ENCODE measurements around the gene HECTD4.

DNA sequence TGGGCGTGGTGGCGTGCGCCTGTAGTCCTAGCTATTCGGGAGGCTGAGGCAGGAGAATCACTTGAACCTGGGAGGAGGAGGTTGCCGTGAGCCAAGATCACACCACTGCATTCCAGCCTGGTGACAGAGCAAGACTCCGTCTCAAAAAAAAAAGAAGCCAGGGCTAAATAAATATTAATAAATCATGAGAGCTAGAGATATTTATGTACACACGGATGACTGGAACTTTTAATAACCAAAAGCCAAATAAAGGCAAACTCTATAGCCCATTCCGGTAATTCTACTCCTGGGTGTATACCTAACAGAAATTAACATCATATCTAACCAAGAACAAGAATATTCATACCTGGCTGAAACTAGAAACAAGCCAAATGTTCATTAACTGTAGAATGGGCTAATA lies 264.5 kb downstream of the HECTD4 start:
- TF ChIP-seq, protein P1, sequence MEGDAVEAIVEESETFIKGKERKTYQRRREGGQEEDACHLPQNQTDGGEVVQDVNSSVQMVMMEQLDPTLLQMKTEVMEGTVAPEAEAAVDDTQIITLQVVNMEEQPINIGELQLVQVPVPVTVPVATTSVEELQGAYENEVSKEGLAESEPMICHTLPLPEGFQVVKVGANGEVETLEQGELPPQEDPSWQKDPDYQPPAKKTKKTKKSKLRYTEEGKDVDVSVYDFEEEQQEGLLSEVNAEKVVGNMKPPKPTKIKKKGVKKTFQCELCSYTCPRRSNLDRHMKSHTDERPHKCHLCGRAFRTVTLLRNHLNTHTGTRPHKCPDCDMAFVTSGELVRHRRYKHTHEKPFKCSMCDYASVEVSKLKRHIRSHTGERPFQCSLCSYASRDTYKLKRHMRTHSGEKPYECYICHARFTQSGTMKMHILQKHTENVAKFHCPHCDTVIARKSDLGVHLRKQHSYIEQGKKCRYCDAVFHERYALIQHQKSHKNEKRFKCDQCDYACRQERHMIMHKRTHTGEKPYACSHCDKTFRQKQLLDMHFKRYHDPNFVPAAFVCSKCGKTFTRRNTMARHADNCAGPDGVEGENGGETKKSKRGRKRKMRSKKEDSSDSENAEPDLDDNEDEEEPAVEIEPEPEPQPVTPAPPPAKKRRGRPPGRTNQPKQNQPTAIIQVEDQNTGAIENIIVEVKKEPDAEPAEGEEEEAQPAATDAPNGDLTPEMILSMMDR (IDR thresholded peaks at IDR 0.05 in 8 of 11, conservative IDR thresholded peaks at IDR 0.05 in 3 of 11): no peak
- no peak for TF ChIP-seq POLR2A (IDR thresholded peaks at IDR 0.05)
- no peak for TF ChIP-seq POLR2AphosphoS5 (IDR thresholded peaks at IDR 0.05)
